PC-3 (cell line): ENCODE measurements around the gene SLC9A8. TPM values are rescaled to one million over a fixed set of nuclear protein-coding genes. Genes with fewer than 3 reads are reported as not detected.
"Not testable (repeated sequence)": the region's sequence is repeated elsewhere in the genome, so short reads cannot be mapped to it uniquely, and the experiment has no call there.

Experiments
- ATAC-seq: fragments of 200-7000 bp; cut with Tn5 transposase; 2 replicates; pipeline ENCODE4 v1.9.1; 2020; ENCODE audit warnings: mild to moderate bottlenecking, moderate library complexity
- BruUV-seq: library from RNA; stranded (reverse); fragments of 400-500 nt; replicated peaks from 2 replicates; lab custom pipeline; 2021; lab: Mats Ljungman, UMichigan
- CTCF ChIA-PET: fragments of 300-600 bp; sonication (Branson Sonifier 250); formaldehyde crosslinking; loops from one replicate; lab custom pipeline; 2022; ENCODE audit warnings: antibody characterized with exemption; lab: Charles Lee
- POLR2A ChIA-PET: fragments of 300-600 bp; sonication (Branson Sonifier 250); formaldehyde crosslinking; loops from one replicate; lab custom pipeline; 2022; ENCODE audit warnings: antibody characterized with exemption; ENCODE audit not compliant: unreplicated experiment; lab: Charles Lee
- DNase-seq: peaks from one replicate; pipeline ENCODE4 v3.0.0-alpha.2; 2015
- H2AFZ ChIP-seq: fragments of 300-600 bp; sonication (generic); 2 replicates; pipeline ENCODE4 v1.6.0; 2016; ENCODE audit warnings: antibody characterized with exemption, low read length
- H3F3A ChIP-seq: fragments of 300-600 bp; sonication (generic); one replicate; pipeline ENCODE4 v1.6.0; 2017; ENCODE audit warnings: antibody characterized with exemption, low read length, control low read depth, mild to moderate bottlenecking; ENCODE audit not compliant: unreplicated experiment
- H3K27ac ChIP-seq: fragments of 300-600 bp; sonication (generic); 2 replicates; pipeline ENCODE4 v1.5.1; 2016; ENCODE audit warnings: mild to moderate bottlenecking, low read length
- H3K27me3 ChIP-seq: fragments of 300-600 bp; sonication (generic); 2 replicates; pipeline ENCODE4 v1.6.1; 2016; ENCODE audit warnings: low read length, mixed read lengths
- H3K36me3 ChIP-seq: fragments of 300-600 bp; sonication (generic); 2 replicates; pipeline ENCODE4 v1.6.1; 2016; ENCODE audit warnings: low read depth, mixed run types, low read length, mixed read lengths
- H3K4me1 ChIP-seq: fragments of 300-600 bp; sonication (generic); 2 replicates; pipeline ENCODE4 v1.5.1; 2016; ENCODE audit warnings: low read length; ENCODE audit not compliant: insufficient read depth
- H3K4me2 ChIP-seq: fragments of 300-600 bp; sonication (generic); 2 replicates; pipeline ENCODE4 v1.6.0; 2016; ENCODE audit warnings: low read length
- H3K4me3 ChIP-seq: fragments of 300-600 bp; sonication (generic); 2 replicates; pipeline ENCODE4 v1.5.1; 2016; ENCODE audit warnings: mild to moderate bottlenecking, low read length, mixed read lengths
- H3K79me2 ChIP-seq: fragments of 300-600 bp; sonication (generic); 2 replicates; pipeline ENCODE4 v1.6.1; 2017; ENCODE audit warnings: low read length, mixed read lengths
- H3K9ac ChIP-seq: fragments of 300-600 bp; sonication (generic); 2 replicates; pipeline ENCODE4 v1.6.0; 2016; ENCODE audit warnings: mild to moderate bottlenecking, low read length
- H3K9me2 ChIP-seq: fragments of 300-600 bp; sonication (generic); replicated peaks from 2 replicates; pipeline ENCODE4 v1.6.1; 2016; ENCODE audit warnings: mixed run types, low read length, mixed read lengths
- H3K9me3 ChIP-seq: fragments of 300-600 bp; sonication (generic); 2 replicates; pipeline ENCODE4 v1.6.1; 2016; ENCODE audit warnings: low read length, mixed read lengths
- H4K20me1 ChIP-seq: fragments of 300-600 bp; sonication (generic); 2 replicates; pipeline ENCODE4 v1.6.1; 2016; ENCODE audit warnings: low read length, mixed read lengths
- EZH2 ChIP-seq: fragments of 300-600 bp; sonication (generic); IDR thresholded peaks from one replicate; pipeline ENCODE4 v1.6.1; 2017; ENCODE audit warnings: antibody characterized with exemption, mild to moderate bottlenecking, low read length; ENCODE audit not compliant: unreplicated experiment
- EZH2phosphoT487 ChIP-seq: fragments of 300-600 bp; sonication (generic); IDR thresholded peaks from 2 replicates; pipeline ENCODE4 v1.6.1; 2018; ENCODE audit warnings: mild to moderate bottlenecking, antibody characterized with exemption, low read length, borderline replicate concordance
- intact Hi-C: fragments of 100-400 bp; cut with micrococcal nuclease; formaldehyde crosslinking; loops from 2 replicates; pipeline ENCODE4 v1.9.0; 2023
- total RNA-seq: library from RNA; depleted of rRNA; stranded (reverse); fragments of >200 nt; gene quantifications from 2 replicates; pipeline ENCODE4 v1.2.3, GENCODE V29; 2014
- TF ChIP-seq, protein P1 (sequence below): fragments of 300-600 bp; sonication (generic); conservative IDR thresholded peaks from 2 replicates; pipeline ENCODE4 v1.5.1; 2017; ENCODE audit warnings: antibody characterized with exemption, low read depth, mild to moderate bottlenecking, low read length

SLC9A8 gene
- total RNA-seq, 1 experiment from 2014 or later: 13.1 TPM

DNA sequence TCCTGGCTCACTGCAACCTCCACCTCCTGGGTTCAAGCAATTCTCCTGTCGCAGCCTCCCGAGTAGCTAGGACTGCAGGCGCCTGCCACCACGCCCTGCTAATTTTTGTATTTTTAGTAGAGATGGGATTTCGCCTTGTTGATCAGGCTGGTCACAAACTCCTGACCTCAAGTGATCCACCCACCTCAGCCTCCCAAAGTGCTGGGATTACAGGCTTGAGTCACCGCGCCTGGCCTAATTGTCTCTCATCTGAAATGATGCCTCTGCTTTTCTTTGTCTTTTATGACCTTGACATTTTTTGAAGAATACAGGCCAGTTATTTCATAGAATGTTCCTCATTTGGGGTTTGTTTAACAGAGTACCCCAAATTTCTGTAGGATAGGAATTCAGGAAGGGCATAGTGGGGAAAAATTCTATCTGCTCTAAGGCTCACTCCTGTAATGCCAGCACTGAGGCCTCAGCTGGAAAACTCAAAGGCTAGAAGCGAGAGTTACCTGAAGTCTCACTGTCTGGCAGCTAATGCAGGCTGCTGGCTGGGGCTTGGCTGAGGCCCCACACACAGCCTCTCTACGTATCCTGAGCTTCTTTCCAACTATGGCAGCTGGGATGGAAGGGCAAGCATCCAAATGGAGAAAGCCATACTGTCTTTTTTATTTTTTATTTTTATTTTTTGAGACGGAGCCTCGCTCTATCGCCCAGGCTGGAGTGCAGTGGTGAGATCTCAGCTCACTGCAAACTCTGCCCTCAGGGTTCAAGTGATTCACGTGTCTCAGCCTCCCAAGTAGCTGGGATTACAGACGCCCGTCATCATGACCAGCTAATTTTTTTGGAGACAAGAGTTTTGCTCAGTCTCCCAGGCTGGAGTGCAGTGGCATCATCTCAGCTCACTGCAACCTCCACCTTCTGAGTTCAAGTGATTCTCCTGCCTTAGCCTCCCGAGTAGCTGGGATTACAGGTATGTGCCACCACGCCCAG lies 29.3 kb upstream of the SLC9A8 start:
- not testable (repeated sequence) for H3K4me3 ChIP-seq

GRCh38 chr20:49784291-49784690 lies 28.3 kb upstream of the SLC9A8 start:
- TF ChIP-seq, protein P1, sequence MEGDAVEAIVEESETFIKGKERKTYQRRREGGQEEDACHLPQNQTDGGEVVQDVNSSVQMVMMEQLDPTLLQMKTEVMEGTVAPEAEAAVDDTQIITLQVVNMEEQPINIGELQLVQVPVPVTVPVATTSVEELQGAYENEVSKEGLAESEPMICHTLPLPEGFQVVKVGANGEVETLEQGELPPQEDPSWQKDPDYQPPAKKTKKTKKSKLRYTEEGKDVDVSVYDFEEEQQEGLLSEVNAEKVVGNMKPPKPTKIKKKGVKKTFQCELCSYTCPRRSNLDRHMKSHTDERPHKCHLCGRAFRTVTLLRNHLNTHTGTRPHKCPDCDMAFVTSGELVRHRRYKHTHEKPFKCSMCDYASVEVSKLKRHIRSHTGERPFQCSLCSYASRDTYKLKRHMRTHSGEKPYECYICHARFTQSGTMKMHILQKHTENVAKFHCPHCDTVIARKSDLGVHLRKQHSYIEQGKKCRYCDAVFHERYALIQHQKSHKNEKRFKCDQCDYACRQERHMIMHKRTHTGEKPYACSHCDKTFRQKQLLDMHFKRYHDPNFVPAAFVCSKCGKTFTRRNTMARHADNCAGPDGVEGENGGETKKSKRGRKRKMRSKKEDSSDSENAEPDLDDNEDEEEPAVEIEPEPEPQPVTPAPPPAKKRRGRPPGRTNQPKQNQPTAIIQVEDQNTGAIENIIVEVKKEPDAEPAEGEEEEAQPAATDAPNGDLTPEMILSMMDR: no peak
- TF ChIP-seq EZH2phosphoT487 (no peak), EZH2 (no peak)
- no peak for ATAC-seq
- no peaks in the 10 kb centered on the region for H3F3A ChIP-seq
- no peaks in the 10 kb centered on the region for H3K36me3 ChIP-seq
- H3K27ac ChIP-seq: no peak overlapping the region
- H2AFZ ChIP-seq: no peak overlapping the region
- no TSS peak for BruUV-seq
- ChIA-PET POLR2A (no interaction called here), CTCF (no interaction called here)
- no peaks in the 10 kb centered on the region for H3K4me1 ChIP-seq
- no peaks in the 10 kb centered on the region for H4K20me1 ChIP-seq
- no peak overlapping the region for H3K4me3 ChIP-seq
- intact Hi-C loops: no loop called here
- H3K79me2 ChIP-seq: no peaks in the 10 kb centered on the region
- no peak overlapping the region for H3K9ac ChIP-seq
- no peaks in the 10 kb centered on the region for H3K9me3 ChIP-seq
- H3K9me2 ChIP-seq: no peaks in the 10 kb centered on the region
- H3K27me3 ChIP-seq: no peaks in the 10 kb centered on the region
- no peak for DNase-seq
- no peak overlapping the region for H3K4me2 ChIP-seq

More for the DNA sequence above, 29.3 kb upstream of the SLC9A8 start:
- ATAC-seq, H3K27me3 ChIP-seq, H3F3A ChIP-seq, DNase-seq, H4K20me1 ChIP-seq, H3K79me2 ChIP-seq, H3K9ac ChIP-seq, intact Hi-C loops, H3K36me3 ChIP-seq, H3K27ac ChIP-seq, POLR2A ChIA-PET, H2AFZ ChIP-seq, BruUV-seq, H3K4me1 ChIP-seq, CTCF ChIA-PET, H3K9me3 ChIP-seq, H3K9me2 ChIP-seq, H3K4me2 ChIP-seq: not testable (repeated sequence)

DNA sequence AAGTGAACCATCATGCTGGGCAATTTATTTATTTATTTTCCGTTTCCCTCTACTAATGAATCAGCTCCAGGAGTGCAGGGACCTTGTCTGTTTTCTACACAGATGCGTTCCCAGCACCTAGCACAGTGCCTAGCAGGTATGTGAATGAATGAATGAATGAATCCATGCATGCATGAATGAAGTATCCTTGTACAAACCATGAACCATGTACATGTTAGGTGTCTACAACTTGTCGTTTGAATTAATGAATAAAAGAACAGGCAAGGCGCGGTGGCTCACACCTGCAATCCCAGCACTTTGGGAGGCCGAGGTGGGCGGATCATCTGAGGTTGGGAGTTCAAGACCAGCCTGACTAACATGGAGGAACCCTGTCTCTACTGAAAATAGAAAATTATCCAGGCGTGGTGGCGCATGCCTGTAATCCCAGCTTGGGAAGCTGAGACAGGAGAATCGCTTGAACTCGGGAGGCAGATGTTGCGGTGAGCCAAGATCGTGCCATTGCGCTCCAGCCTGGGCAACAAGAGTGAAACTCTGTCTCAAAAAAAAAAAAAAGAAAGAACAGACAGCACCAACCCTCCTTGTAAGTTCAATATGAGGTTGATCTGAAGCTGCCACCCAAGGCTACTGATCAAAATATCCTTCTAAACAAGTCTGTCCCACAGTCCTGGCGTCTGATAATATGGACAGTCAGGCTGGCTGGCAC lies 27.3 kb upstream of the SLC9A8 start:
- H3K9ac ChIP-seq: no peak overlapping the region
- no peaks in the 10 kb centered on the region for H3F3A ChIP-seq
- POLR2A ChIA-PET: no interaction called here
- H3K4me1 ChIP-seq: no peaks in the 10 kb centered on the region
- H3K4me2 ChIP-seq: no peak overlapping the region
- BruUV-seq: no TSS peak
- no peaks in the 10 kb centered on the region for H3K9me2 ChIP-seq
- H3K27ac ChIP-seq: no peak overlapping the region
- H3K36me3 ChIP-seq: no peaks in the 10 kb centered on the region
- H3K4me3 ChIP-seq: no peak overlapping the region
- ATAC-seq (no peak), DNase-seq (no peak)
- no peaks in the 10 kb centered on the region for H3K9me3 ChIP-seq
- no peaks in the 10 kb centered on the region for H3K27me3 ChIP-seq
- intact Hi-C loops: no loop called here
- TF ChIP-seq, protein P1: no peak
- no peak for TF ChIP-seq EZH2
- TF ChIP-seq EZH2phosphoT487: no peak
- no peaks in the 10 kb centered on the region for H4K20me1 ChIP-seq
- no peak overlapping the region for H2AFZ ChIP-seq
- H3K79me2 ChIP-seq: no peaks in the 10 kb centered on the region
- CTCF ChIA-PET: no interaction called here
